ENCODE data around the gene SCO1. TPM values are rescaled to one million over a fixed set of nuclear protein-coding genes. Genes with fewer than 3 reads are reported as not detected.
"Not testable (repeated sequence)": the region's sequence is repeated elsewhere in the genome, so short reads cannot be mapped to it uniquely, and the experiment has no call there.

Gene SCO1
- total RNA-seq (2014; rRNA removed; shearing (Covaris generic)), result 24.7 and 27.6 TPM in 2 replicates

DNA sequence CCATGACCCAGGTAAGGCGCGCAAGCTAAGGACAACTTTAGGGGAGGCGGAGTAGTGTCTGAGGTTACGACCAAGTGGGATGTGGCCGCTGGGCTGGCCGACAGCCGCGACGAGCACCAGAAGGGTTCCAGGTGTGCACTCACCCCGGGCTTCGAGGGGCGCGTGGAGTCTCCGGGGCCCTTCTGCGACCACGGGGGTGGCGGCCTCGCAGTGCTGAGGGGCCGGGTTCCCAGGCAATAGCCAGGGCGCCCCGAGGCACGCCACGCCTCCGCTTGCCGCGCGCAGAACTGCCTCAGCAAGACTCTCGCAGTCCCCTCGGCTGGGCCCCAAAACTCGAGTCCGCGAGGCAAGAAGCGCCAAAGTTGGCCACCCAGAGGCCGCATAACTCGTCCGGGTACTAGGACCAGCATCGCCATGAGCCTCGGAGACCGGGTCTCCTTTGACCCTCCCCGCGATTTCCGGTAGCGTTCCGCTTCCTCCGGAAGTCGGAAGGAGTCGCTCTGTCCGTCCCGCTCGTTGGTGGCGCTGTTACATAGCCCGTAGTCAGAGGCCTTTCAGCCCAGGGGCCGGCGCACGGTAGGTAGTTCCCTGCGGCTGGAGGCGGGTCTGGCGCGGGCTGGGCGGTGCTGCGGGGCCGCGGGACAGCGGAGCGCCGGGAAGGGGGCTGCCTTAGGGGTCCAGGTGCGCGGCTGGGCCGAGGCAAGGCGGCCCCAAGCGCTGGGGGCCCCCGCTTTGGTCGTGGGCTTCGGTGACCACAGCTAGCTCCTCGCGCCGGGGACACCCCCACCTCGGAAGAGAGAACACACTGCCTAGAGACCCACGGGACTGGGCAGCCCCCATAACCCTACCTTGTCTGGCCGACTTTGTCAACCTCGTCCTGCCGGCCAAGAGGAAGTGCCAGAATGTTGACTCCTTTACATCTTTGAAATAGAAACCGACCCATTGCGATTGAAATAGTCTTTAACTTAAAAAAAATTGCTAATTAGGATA lies at the start of gene SCO1, which contains the start of gene ADPRM:
Gene SCO1 (minus strand): TSS at position 442 of the 990 bp plus-strand sequence. CDS start 26 bp downstream, at position 416.
Gene ADPRM (plus strand): TSS at position 503 of the 990 bp plus-strand sequence. CDS start 7,333 bp downstream, outside the sequence.
- peak; percentile 88 for DNase-seq (ENCODE audit: low spot score)

DNA sequence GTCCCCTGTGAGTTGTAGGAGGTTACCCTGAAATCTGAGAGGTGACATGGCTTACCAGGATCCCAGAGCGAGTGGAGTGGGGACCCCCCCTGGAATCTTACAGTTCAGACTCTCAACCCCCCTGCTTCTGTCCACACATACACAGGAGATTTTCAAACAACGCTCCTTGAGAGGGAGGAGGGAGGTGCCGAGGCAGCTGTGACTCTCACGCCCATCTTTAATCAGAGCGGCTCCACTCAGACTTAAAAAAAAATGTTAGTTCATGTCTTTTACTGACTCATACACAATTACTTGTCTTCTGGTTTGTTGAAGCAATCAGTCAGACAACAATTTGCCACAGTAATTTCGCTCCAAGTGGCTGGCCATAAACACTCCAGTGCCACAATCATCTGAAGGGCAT lies 47.9 kb upstream of the SCO1 start:
- DNase-seq (ENCODE audit: low spot score), result peak; percentile 26

DNA sequence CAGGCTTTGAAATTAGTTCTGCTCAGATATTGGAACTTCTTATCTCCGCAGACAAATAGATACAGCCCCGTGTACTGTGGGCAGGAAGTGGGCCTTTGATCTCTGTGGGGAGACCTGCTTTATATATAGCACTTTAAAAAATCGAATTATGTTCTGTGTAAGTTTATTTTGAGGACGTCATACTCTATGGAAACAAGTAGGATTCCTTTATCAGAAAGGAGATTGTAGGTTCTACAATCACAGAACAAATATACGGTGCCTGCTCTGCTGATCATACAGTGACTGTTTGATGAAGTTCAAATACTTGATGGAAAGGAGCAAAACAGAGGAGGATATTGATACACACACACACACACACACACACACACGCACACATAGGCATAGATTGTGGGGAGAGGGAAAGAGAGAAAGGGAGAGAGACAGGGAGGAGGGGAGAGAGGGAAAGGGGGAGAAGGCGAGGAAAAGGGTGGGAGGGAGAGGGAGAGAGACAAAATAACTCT lies 47.2 kb upstream of the SCO1 start:
- DNase-seq (ENCODE audit: low spot score), result no peak

DNA sequence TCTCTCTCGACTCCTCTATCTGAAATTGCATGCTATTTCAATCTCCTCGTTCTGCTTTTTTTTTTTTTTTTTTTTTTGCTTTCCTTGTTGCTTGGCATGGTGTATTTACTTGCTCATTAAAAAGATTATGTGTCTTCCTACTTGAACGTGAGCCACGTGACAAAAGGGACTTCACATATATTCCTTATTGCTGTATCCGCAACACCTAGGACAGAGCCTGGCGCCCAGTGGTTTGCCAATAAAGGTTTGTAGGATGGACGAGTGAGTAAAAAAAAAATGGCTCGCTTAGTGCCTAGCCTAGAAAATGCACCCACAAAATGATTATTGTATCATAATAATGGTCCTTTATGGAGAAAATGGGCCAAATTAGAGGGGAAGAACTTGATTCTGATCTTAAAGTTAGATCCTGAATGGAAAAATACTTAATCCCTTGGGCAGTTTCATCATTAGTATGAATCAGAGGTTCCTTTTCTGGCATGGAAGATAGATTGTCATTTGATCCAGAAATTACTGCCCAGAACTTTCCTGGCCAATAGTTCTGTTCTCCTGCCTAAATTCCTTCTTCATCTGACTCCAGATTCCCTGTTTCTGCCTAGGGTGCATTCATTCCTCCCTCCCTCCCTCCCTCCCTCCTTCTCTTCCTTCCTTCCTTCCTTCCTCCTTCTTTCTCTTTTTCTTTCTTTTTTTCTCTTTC lies 46.1 kb upstream of the SCO1 start:
- DNase-seq (ENCODE audit: low spot score), result no peak

DNA sequence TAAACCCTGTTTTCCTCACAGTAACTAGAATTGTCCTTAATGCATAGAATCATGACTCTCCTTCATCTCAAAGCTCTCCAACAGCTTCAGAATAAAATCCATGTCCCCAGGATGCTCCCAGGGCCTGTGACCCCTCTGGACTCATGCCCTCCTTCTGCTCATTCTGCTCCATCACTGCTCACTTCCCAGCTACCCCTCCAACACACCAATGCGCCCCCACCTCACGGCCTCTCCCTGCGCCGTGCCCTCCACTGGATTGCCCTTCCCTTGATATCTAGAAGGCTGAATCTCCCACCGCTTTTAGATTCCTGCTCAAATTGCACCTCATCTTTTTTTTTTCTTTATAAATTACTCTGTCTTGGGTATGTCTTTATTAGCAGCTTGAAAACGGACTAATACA lies 45.1 kb upstream of the SCO1 start:
- DNase-seq (ENCODE audit: low spot score), result no peak

DNA sequence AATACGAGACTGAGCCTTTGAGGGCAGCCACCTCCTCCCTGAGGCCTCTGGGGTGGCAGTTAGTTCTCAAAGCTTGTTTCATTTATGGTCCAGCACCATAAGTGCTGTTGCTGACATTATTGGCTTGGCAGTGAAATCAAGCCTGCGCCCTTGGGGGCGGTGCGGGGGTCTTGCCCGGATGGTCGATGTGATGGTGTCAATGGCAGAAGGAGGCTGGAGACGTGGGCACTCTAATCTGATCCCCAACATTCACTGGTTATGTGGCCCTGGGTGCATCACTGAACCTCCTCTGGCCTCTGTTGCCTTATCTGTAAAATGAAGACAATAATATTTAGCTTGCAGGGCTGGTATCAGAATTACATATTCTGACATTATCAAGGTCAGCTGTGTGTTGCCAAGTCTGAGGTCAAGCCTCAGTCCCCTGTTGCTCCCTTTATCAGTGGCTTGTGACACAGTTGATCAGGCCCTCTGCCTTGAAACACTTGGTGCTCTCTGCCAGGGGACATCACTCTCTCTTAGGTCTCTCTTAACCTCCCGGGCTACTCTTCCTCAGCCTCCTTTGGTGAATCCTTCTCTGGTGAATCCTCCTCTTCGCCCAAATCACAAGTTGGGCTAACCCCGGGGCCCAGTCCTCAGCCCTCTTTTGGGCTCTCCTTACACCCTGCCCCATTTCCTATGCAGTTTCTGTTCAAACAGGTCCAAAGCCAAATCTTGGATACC lies 44.2 kb upstream of the SCO1 start:
- DNase-seq (ENCODE audit: low spot score), result no peak

DNA sequence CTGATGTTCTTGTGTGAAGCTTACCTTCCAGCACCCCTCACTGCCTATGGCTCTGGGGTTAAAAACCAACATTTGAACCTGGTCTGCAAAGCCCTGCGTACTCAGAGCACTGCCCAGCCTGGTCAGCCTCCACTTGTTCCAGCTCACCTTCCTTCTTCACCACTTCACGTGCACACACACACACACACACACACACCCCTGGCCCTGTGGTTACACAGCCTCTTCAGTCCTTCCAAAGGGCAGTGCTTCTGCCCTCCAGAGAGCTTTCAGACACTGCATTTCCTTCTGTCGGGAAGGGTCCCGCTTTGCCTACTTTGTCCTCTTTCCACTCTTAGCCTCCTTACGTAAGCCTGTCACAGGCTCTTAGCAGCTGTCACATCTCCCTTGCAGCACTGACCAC lies 42.1 kb upstream of the SCO1 start:
- DNase-seq (ENCODE audit: low spot score), result no peak

DNA sequence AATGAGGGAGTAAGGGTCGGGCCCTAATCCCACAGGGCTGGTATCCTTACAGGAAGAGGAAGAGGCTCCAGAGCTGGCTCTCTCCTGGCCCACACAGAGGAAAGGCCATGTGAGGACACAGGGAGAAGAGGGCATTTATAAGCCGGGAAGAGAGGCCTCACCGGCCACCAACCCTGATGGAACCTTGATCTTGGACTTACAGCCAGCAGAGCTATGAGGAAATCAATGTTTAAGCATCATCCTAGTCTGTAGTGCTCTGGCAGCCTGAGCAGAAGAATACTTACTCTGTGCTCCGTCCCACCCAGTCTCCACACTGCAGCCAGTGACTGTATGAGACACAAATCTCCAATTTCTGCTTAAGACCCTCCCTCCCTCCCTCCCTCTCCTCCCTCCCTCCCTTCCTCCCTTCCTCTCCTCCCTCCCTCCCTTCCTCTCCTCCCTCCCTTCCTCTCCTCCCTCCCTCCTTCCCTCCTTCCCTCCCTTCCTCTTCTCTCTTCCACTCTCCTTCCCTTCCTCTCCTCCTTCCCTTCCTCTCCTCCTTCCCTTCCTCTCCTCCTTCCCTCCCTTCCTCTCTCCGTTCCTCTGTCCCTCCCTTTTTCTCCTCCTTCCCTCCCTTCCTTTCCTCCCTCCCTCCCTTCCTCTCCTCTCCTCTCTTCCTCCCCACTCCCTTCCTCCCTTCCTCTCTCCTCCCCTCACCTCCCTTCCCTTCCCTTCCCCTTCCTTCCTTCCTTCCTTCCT lies 41.4 kb upstream of the SCO1 start:
- DNase-seq (ENCODE audit: low spot score), result no peak

DNA sequence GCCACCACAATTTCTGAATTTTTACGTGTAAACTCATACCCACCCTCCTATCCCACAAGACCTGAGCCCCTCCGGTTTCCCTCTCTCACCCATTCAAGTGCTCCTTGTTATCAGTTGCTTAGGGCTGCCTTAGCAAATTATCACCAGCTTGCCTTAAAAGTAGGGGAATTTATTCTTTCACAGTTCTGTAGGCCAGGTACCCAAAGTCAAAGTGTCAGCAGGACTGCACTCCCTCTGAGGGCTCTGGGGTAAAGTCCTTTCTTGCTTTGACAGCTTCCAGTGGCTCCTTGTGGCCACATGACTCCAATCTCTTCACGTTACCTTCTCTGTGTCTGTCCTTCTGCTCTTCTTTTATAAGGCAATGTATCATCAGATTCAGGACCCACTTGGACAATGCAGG lies 40.4 kb upstream of the SCO1 start:
- DNase-seq (ENCODE audit: low spot score), result no peak

DNA sequence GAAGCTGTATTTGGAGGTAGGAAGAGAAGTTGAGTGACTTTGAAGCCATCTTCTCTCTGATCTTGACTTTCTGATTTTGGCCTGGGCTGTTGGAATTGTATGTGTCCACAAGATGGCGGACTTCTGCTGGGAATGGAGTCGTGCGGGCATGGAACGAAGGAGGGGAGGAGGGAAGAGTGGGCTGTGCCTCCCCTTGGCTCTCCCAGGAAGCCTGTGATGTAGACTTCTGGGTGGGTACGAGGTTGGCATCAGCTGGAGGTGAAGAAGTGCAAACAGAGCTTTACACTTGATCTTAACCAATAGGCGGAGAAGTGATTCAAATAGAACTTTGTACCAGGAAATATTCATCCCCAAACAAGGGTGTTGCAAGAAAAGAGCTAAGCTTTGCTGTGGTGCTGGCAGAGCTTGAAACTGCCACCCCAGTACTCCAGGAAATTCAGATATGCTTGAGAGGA lies 39.9 kb upstream of the SCO1 start:
- peak; percentile 49 for DNase-seq (ENCODE audit: low spot score)

DNA sequence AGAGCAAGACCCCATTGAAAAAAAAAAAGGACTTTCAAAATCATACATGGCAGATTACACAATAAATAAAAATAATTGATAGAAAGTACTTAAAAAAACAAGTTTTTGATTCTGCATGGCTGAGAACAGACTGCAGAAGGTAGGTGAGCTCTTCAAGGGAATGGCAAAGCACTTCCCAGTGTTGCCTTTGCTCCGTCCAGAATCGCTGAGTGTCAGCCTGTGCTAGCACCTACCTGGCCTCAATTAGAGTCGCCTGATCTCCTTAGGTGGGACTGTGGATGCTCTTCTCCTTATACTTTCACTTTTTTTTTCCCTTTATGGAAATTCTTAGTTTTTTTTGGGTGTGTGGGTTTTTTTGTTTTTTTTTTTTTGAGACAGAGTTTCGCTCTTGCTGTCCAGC lies 38.5 kb upstream of the SCO1 start:
- no peak for DNase-seq (ENCODE audit: low spot score)

DNA sequence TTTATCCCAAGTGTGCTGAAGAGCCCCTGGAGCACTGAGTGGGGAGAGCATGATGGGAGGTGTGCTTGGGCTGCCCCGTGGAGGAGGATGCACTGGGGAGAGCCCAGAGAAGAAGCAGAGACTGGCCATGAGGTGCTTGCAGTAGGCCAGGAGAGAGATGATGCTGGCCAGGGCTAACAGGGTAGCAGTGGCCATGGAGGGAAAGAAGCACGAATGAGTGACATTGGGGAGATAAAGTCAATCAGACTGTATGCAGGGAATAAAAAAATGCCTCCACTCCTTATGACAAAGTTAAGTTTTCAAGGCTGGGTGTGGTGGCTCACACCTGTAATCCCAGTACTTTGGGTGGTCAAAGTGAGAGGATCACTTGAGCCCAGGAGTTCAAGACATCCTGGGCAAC lies 37.9 kb upstream of the SCO1 start:
- no peak for DNase-seq (ENCODE audit: low spot score)

DNA sequence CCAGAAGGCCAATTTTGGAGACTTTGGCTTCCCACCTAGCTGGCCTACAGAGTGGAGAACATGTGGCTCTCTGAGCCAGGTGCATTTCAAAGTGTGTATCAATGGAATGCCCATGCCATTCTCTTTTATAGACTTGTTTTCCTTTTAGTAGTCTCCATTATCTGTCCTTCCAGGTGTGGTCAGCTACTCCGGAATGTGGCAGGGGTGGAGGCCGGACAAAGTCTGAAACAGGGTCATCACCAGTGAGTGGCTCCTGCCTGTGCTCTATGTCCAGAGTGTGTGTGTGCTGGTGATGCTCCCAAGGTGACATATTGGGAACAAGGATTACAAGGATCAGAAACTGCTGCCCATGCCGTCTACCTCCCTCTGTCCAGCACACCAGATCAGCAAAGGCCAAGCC lies 36.3 kb upstream of the SCO1 start:
- DNase-seq (ENCODE audit: low spot score), result no peak

DNA sequence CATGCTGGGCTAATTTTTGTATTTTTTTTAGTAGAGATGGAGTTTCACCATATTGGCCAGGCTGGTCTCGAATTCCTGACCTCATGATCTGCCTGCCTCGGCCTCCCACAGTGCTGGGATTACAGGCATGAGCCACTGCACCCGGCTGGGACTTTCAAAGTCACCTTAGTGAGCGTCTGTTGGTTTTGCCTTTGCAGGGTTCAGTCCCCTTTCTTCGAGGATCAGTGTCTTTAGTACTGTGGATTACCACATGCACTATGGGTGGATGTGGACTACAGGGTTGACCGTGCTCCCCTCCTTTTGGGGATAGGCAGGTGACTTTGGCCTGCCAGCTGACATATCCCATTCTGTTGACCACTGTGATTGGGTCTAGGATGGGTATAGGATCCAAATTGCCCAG lies 34.8 kb upstream of the SCO1 start:
- DNase-seq (ENCODE audit: low spot score), result not testable (repeated sequence)

DNA sequence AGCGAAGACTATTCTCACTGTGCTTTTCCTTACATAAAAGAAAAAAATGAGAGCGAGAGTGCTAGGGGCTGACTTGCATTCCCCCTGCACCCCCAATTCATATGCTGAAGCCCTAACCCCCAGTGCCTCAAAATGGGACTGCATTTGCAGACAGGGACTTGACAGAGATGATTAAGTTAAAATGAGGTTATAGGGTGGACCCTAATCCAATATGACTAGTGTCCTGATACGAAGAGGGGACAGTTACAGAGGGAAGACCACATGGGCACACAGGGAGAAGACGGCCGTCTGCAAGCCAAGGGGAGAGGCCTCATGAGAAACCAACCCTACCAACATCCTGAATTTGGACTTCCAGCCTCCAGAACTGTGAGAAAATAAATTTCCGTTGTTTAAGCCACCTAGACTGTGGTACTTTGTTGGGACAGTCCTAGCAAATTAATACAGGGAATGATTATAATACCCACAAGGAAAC lies 34.1 kb upstream of the SCO1 start:
- DNase-seq (ENCODE audit: low spot score), result no peak

DNA sequence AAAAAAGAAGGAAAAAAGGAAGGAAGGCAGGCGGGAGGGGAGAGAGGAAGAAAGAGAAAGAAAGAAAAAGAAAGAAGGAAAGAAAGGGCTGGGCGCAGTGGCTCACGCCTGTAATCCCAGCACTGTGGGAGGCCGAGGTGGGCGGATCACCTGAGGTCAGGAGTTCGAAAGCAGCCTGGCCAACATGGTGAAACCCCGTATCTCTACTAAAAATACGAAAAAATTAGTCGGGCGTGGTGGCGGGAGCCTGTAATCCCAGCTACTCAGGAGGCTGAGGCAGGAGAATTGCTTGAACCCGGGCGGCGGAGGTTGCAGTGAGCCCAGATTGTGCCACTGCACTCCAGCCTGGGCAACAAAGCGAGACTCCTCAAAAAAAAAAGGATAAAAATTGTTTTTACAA lies 32.9 kb upstream of the SCO1 start:
- DNase-seq (ENCODE audit: low spot score), result not testable (repeated sequence)

DNA sequence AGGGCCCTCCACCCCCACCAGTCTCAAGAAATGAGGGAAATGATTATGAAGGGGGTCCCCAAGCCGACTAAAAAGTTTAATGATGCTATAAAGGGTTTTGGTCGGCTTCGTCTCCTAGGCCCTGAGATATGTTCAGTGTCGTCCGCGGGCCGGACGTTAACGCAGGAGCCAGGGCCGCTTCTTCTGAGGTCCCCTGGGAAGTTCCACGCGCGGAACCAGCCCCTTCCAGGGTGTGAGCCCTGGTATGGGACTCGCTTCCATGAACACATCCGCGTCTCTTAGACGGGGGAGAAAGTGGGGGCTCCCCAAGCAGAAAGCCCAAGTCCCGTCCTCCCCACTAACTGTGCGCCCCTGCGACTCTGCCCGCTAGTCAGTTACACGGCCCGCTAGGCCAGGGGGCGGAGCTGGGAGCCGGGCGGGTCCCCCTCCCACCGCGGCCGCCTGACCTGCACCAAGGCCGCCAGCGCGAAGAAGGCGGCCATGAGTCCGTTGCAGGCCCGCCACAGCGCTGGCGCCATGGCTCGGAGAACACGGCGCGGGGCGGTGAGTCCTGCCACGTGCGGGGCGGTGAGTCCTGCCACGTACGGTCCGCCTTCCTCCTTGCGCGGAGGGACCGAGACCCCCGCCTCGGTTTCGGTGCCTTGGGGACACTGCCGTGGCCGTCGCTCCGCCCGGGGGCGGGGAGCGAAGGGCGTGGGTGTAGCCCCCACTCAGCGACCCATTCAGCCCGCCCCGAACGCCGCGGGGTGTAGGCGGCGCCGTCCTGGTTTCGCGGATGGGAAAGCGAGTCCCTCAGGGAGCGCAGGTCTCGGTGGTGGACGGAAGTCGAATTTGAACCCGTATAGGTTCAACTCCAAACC lies 32.2 kb upstream of the SCO1 start, which contains the start of gene TMEM220:
Gene TMEM220 (minus strand): TSS at position 690 of the 860 bp plus-strand sequence. CDS start 172 bp downstream, at position 518.
- no peak for DNase-seq (ENCODE audit: low spot score)

DNA sequence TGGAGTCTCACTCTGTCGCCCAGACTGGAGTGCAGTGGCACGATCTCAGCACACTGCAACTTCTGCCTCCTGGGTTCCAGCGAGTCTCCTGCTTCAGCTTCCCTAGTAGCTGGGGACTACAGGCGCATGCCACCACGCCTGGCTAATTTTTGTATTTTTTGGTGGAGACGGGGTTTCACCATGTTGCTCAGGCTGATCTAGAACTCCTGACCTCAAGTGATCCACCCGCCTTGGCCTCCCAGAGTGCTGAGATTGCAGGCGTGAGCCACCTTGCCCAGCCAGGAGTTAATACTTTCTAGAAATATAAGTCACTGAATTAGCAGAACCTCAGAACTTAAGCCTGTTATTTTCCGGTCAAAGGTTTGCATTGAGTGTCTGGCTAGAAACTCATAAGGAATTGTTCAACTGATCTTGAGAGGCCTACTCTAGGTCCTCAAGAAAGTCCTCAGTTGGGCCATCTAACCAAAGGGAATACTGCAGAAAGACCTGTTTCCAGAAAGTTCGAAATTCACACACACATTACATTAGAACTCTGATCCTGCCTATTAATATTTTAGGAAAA lies 31.1 kb upstream of the SCO1 start:
- DNase-seq (ENCODE audit: low spot score), result no peak

DNA sequence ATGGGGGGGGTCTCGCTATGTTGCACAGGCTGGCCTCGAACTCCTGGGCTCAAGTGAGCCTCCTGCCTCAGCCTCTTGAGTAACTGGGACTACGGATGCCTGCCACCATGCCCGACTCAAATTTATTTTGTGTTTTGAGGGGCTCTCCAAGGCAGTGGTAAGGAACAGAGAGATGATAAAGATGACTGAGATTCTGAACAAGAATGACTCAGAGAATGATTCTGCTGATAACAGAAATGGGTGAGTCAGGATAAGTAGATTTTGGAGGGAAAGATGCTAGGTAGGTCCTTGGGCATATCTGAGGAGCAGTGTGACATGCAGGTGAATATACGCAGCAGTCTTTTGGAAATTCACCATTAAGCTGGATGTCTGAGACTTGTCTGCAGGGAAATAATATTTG lies 29.9 kb upstream of the SCO1 start:
- DNase-seq (ENCODE audit: low spot score), result no peak
